Ovary (tissue), 9 donors: Measurements from ENCODE around the gene PTPN12. TPM values are rescaled to one million over a fixed set of nuclear protein-coding genes. Genes with fewer than 3 reads are reported as not detected.

ENCODE experiments used
- DNase-seq, 5 donors: peaks; one replicate each; pipeline ENCODE4 v3.0.0-alpha.2; 2019 to 2020
- H3K27ac ChIP-seq, 2 donors: fragments of 200-600 bp; one replicate each; pipeline versions ENCODE4 v1.5.1 to v1.8.0; 2019 to 2022
- H3K27me3 ChIP-seq: fragments of 200-600 bp; one replicate; pipeline ENCODE4 v1.8.0; 2022
- H3K36me3 ChIP-seq: fragments of 200-600 bp; sonication (generic); one replicate; pipeline ENCODE4 v1.5.1; 2019
- H3K4me1 ChIP-seq: one replicate; pipeline ENCODE4 v1.8.1; 2013; ENCODE audit warnings: mild to moderate bottlenecking, moderate library complexity; ENCODE audit not compliant: insufficient read depth
- H3K4me3 ChIP-seq: fragments of 200-600 bp; sonication (generic); one replicate; pipeline ENCODE4 v1.5.1; 2017
- H3K9me3 ChIP-seq, 2 donors: fragments of 200-600 bp in 1 of 2; sonication (generic) in 1 of 2; one replicate each; pipeline versions ENCODE4 v1.5.1 to v1.8.1; 2013 to 2019; ENCODE audit warnings: mild to moderate bottlenecking in 1 of 2, moderate library complexity in 1 of 2
- CTCF ChIP-seq, 3 donors: fragments of 450-650 bp in 2 of 3; fragments of 200-600 bp in 1 of 3; IDR thresholded peaks; one replicate each; pipeline versions ENCODE4 v1.5.1 to v1.8.0; 2016 to 2022; ENCODE audit warnings: antibody characterized with exemption in 3 of 3, mild to moderate bottlenecking in 1 of 3
- EP300 ChIP-seq: sonication (generic); formaldehyde crosslinking; IDR thresholded peaks from one replicate; pipeline ENCODE4 v1.6.1; 2017; ENCODE audit warnings: antibody characterized with exemption
- POLR2A ChIP-seq: fragments of 450-650 bp; IDR thresholded peaks from one replicate; pipeline ENCODE4 v1.6.1; 2017; ENCODE audit warnings: antibody characterized with exemption, mild to moderate bottlenecking, moderate library complexity
- WGBS, 3 donors: extraction: QIAGEN DNeasy Blood & Tissue Kit in 1 of 3; methylation state at CpG; one replicate each; pipeline versions ENCODE4 v1.1.5 to v1.1.7; 2013 to 2017; 5-methylcytosine and 5-hydroxymethylcytosine counted together
- intact Hi-C, 4 donors: fragments of 100-400 bp; cut with DNase I; formaldehyde crosslinking; loops; one replicate each; pipeline versions ENCODE4 v1.11.0 to v1.15.1; 2022 to 2023
- polyA plus RNA-seq, 2 donors: library from polyadenylated mRNA; stranded (reverse); fragments of 200-250 nt in 1 of 2; fragments of 350-450 nt in 1 of 2; fragmentation: Illumina TruSeq in 1 of 2; extraction: RNeasy Lipid Tissue Mini Kit (QIAGEN cat#74804) in 1 of 2; gene quantifications; one replicate each; pipeline ENCODE4 v1.2.3, GENCODE V29; 2013 to 2014
- total RNA-seq, 7 donors: library from RNA; depleted of rRNA in 2 of 7; stranded (reverse); fragments of >200 nt in 2 of 7; fragmentation: NEBNext Ultra II Directional in 3 of 7; extraction: Animal tissue kit (Norgen Biotek cat#: 25700) in 3 of 7; gene quantifications; one replicate each; pipeline versions ENCODE4 v1.1.0 to v1.2.4, GENCODE V29; 2016 to 2023
- donor health status: DM: no; HTN: no; CAD: no; lungs with moderate emphysema.
- donor health status: DM: no; HTN: no; CAD: no.
- donor health status: Bipolar disorder and iron deficiency.
- donor health status: DM: yes; HTN: yes; CAD: no.
- donor health status: DM: no; HTN: no; CAD: no.
- donor health status: DM: yes; HTN: yes; CAD: no.

Gene PTPN12
- total and polyA plus RNA-seq, 9 donors = 45.8 to 90.0 (median 62.7) TPM

GRCh38 chr7:77542409-77542808, 5.3 kb downstream of the PTPN12 start:
- TF ChIP-seq POLR2A (no peak), EP300 (no peak), CTCF (IDR thresholded peaks at IDR 0.05) (no peak)

DNA sequence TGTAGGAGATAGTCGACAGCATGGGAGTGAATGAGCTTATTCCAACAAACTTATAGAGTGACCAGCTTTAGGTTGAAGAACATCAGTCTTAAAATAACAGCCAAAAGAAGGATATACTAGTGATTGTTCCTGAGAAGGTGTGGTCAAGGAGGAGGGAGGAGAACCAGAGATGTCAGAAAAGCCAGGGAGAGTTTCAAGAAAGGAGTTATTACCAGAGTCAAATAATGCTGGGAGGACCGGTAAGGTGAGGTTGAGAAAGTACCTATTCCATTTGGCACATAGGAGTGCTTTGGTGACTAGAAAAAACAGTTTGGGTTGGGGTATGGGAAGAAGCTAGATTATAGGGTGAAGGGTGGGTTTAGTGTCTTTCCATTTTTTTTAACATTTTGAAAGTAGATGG, 5.8 kb downstream of the PTPN12 start:
- TF ChIP-seq POLR2A (no peak), CTCF (IDR thresholded peaks at IDR 0.05) (no peak), EP300 (no peak)
- 62 to 64% (median 63%) methylated on average over 2 of the region's 2 CpGs for WGBS, 3 donors
- intact Hi-C loops = no loop called here
- Histone ChIP-seq H3K4me1 (peaks cover 8% of the 10 kb centered on the region), H3K9me3 (no peaks in the 10 kb centered on the region), H3K27me3 (no peaks in the 10 kb centered on the region), H3K27ac (no peak overlapping the region), H3K4me3 (no peak overlapping the region), H3K36me3 (no peaks in the 10 kb centered on the region)
- no peak for DNase-seq

More at GRCh38 chr7:77542409-77542808, 5.3 kb downstream of the PTPN12 start:
- DNase-seq = no peak
- Histone ChIP-seq H3K27ac (no peak overlapping the region), H3K4me1 (peaks cover 8% of the 10 kb centered on the region), H3K4me3 (no peak overlapping the region), H3K27me3 (no peaks in the 10 kb centered on the region), H3K9me3 (no peaks in the 10 kb centered on the region), H3K36me3 (no peaks in the 10 kb centered on the region)
- WGBS, 3 donors = 90 to 96% (median 96%) methylated on average over 1 of the region's 1 CpG
- intact Hi-C loops = no loop called here

- Histone ChIP-seq H3K27me3 (no peaks in the 10 kb centered on the region), H3K4me1 (peaks cover 10% of the 10 kb centered on the region), H3K9me3 (no peaks in the 10 kb centered on the region), H3K36me3 (no peaks in the 10 kb centered on the region), H3K4me3 (no peak overlapping the region), H3K27ac (no peak overlapping the region)
- no peak for DNase-seq
- TF ChIP-seq POLR2A (no peak), EP300 (no peak), CTCF (IDR thresholded peaks at IDR 0.05) (no peak)
- WGBS, 3 donors = 73 to 81% (median 79%) methylated on average over 4 of the region's 4 CpGs
- intact Hi-C loops = no loop called here
These were observed 6.8 kb downstream of the PTPN12 start for GRCh38 chr7:77543910-77544309.

GRCh38 chr7:77544518-77544917, 7.4 kb downstream of the PTPN12 start:
- H3K4me3 ChIP-seq = no peak overlapping the region
- H3K9me3 ChIP-seq = no peaks in the 10 kb centered on the region
- 15 to 23% (median 16%) methylated on average over 2 of the region's 2 CpGs for WGBS, 3 donors
- no peaks in the 10 kb centered on the region for H3K36me3 ChIP-seq
- H3K27me3 ChIP-seq = no peaks in the 10 kb centered on the region
- intact Hi-C loops = no loop called here
- H3K4me1 ChIP-seq = peaks cover 10% of the 10 kb centered on the region
- no peak for DNase-seq
- TF ChIP-seq EP300 = no peak
- no peak for TF ChIP-seq CTCF (IDR thresholded peaks at IDR 0.05)
- TF ChIP-seq POLR2A = no peak
- H3K27ac ChIP-seq = no peak overlapping the region
